HG02973 (cell line): Measurements from ENCODE around the gene RAET1L.
A peak's percentile ranks its signal among the peaks of the same experiment; 100 is the strongest.
"Not testable (repeated sequence)": the region's sequence is repeated elsewhere in the genome, so short reads cannot be mapped to it uniquely, and the experiment has no call there.

ENCODE experiments used
- ATAC-seq: cut with Tn5 transposase; IDR thresholded peaks from one replicate; pipeline ENCODE4 v1.9.1; 2021; ENCODE audit warnings: moderate library complexity; ENCODE audit not compliant: unreplicated experiment

RAET1L gene

GRCh38 chr6:150016324-150017185 lies 8.8 kb downstream of the RAET1L start:
- no peak for ATAC-seq

DNA sequence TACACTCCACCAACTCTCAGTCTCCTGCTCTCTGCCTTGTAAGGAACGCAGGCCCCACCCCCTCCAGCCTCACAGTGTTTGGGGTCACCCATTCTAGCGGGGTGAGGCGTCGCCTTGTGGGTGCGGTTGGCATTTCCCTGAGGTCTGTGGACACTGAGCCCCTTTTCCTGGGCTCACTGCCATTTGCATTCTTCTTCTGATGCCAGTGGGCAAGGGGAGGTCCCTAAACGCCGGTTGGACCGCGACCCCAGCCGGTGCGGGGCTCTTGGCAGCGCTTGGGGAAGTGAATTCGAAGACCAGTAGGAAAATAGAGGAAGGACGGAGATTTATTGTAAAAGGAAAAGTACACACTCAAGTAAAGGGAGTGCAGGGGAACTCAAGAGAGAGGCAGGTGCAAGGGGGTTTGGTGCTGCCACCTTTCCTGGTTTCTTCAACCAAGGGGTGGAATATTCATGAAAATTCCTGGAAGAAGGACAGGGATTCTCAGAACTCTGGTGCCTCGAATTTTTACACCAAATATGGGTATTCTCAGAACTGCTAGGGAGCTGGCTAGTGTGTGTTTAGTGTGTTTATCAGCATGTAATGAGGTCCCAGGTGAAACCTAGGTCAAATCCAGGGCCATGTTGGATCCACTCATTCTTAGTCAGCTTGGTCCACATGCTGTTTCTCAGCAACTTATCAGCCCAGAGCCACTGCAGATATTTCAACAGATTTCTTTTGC lies 9.9 kb downstream of the RAET1L start:
- not testable (repeated sequence) for ATAC-seq

- ATAC-seq: not testable (repeated sequence)
Observed at GRCh38 chr6:150014623-150015280, 10.6 kb downstream of the RAET1L start.

- not testable (repeated sequence) for ATAC-seq
Observed at GRCh38 chr6:150013785-150014622, 11.3 kb downstream of the RAET1L start.

- ATAC-seq: not testable (repeated sequence)
Observed at GRCh38 chr6:150012846-150013784, 12.2 kb downstream of the RAET1L start.

DNA sequence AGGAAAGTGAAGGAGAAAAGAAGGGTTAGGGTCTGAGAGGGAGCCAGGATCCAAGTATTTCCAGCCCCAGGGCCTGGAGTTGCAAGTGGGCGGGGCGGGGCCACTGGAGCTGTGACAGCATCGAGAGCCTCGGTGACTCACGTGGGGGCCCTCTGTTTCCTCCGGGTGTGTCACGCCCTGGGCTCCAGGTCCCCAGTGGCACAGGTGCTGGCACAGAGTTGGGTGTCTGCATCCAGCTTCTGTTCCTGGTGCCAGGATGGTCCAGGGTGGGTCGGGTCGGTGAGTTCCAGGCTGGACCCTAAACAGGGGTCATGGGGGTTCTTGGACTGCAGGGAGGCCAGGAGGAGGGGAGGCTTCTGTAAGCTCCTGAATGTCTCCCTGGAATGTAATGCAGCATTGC lies 16.7 kb downstream of the RAET1L start:
- no peak for ATAC-seq

GRCh38 chr6:150006961-150007464 lies 18.3 kb downstream of the RAET1L start:
- ATAC-seq: no peak

DNA sequence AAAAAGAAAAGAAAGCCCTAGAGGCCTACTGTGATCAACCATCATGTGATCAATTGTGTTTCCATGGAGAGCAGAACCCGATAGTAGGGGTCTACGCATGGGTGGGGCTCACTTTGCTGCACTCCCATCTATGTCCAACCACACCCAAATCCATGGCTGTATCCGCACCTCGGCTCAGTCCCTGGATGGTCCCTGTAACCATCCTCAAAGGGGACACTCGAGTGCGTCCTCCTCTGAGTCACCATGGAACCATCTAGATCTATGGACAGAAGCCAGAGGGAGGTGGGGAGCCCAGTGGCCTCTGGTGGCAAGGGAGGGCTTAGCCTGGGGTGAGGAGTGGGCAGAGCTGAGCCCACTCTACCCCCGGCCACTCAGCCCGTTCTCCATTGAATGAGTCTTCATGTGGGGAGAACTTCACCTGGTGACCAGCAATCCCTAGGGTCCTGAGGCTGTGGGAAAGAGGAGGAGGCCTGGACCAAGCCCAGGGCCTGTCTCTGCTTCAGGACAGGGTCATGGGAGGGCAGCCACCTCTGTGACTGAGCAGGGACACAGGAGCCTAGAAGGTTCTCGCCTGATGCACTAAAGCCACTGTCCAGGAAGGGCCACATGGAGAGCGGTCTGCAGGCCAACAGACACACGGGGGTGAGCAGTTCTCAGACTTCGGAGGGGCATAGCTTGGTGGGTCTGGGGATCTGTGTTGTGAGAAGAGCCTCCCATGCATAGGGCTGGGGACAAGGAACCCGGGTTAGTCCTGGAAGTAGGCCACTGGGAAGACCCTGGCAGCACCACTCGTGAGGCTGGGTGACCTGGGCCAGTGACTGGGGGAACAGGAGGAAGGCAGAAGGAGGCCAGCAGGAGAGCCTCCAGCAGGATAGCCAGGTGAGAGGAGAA lies 19.3 kb downstream of the RAET1L start:
- ATAC-seq: no peak

GRCh38 chr6:150004783-150005717 lies 20.3 kb downstream of the RAET1L start:
- peak; percentile 53 for ATAC-seq

DNA sequence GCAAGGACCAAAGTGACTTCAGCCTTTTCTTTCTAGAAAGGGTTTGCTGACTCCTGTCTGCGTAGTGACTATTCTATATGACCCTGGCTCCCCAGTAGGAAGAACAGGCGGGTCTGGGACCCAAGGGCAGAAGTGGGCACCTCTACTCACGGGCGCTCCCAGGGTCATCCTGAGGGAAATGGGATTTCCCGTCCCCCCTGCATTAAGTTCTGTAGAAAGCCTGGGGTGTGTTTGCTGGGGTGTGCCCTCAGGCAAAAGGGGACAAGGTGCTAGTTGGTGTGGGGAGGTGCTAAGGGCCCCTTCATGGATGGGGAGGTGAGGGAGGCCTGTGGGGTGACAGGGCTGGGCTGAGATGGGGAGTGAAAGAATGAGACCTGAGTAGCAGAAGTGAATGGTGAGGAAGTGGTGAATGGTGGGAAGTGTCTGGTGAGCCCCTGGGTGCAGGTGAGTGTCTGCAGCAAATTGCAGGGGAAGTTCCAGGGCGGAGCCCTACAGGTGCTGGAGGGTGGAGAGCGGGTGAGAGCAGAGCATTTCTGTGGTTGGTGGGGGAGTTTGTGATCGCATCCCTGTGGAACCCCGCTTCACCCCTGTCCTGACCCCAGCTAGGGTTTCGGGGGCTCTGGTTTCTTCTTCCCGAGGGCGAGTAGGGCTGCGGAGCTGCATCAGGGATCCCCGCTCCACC lies 21.1 kb downstream of the RAET1L start:
- ATAC-seq: no peak

DNA sequence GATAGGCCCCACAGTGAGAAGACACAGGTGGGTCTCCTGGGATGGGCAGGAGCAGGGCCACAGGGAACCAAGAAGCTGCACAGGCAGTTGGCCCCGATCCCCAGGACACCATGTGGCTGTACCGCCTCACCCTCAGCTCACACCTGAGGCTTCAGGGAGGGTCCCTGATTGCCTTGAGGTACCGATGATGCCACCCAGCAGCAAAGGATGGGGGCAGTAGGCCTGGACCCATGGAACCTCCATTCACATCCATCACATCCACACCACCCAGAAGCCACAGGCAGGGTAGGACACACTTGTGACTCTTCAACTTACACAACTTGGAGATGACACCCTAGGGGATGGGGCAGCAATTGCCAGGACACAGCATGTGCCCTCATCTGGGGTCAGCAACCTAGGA lies 21.7 kb downstream of the RAET1L start:
- ATAC-seq: not testable (repeated sequence)

- no peak for ATAC-seq
Observed at GRCh38 chr6:150002710-150003109, 22.6 kb downstream of the RAET1L start.

GRCh38 chr6:150001295-150002008 lies 23.9 kb downstream of the RAET1L start:
- ATAC-seq: no peak

- no peak for ATAC-seq
Observed at GRCh38 chr6:149999636-150000035, 25.7 kb downstream of the RAET1L start.

GRCh38 chr6:149995971-149996370 lies 29.4 kb downstream of the RAET1L start:
- no peak for ATAC-seq

GRCh38 chr6:149995235-149995750 lies 30.0 kb downstream of the RAET1L start:
- no peak for ATAC-seq
